ENCODE results near the gene TCF7L2.

TCF7L2 gene

DNA sequence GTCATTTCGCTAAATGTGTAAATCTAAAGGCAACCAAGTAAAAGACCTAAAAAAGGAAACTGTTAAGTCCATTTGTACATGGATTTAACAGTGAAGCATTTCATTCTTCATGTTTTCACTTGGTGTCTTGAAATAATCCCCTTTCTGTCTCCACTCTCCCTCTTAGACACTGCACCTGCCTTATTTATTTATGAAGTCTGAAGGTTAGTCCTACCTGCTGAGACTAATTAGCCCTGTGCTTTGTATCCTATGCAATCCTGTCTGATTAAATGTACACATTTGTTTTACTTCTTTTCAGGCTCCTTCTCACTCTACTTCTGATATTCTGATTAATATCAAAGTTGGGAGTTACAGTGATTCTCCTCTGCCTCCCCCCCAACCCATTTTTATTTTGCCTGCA, 1.9 kb upstream of the TCF7L2 start:
- no peak for DNase-seq

DNA sequence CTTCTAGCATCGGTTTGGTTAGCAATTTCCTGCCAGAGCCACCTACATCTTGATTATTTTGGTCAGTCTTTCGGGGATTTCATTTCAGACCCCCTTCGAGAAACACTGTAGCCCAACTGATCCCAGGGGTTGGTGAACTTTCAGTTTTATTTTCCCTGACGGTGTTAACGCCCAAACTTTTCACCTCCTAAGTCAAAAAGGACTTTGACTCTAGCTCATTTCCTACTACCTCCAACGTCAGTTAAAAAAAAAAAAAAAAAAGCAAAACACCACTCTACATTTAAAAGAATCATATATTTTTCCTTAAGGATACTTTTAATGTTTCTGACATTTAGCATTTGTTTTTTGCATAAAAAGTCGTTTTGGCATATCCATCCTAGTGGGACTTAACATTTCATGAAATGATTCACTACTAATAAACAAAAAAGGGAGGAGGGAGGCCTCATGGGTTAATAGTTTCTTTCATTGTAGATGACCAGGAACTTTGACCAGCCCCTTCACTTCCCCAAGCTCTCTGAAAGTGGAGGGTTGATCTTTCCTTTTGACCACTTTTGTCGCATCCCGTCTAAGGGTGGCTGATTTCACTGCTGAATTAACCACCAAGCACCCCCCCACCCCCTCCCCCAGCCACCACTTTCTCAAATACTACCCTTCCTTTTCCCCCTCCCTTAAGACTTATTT, 764 bp upstream of the TCF7L2 start:
- DNase-seq: no peak

DNA sequence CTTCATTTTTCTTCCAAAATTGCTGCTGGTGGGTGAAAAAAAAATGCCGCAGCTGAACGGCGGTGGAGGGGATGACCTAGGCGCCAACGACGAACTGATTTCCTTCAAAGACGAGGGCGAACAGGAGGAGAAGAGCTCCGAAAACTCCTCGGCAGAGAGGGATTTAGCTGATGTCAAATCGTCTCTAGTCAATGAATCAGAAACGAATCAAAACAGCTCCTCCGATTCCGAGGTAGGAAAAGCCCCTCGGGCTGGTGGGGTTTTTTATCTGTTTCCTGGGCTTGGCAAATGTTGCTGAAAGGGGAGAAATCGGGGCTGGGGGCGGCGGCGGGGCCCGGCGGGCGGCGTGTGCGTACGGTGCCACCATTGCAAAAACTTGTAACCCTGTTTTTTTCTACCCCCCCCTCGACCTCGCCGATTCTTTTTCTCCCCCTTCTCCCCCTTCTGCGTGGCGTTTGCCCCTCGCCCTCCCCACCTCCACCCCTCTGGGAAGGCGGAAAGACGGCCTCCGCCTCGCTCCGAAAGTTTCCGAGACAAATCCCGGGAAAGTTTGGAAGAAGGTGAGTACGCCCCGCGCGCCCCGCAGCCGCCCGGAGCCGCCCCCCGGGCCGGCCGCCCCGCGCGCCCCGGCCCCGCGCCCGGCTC, 789 bp downstream of the TCF7L2 start:
- no peak for DNase-seq

DNA sequence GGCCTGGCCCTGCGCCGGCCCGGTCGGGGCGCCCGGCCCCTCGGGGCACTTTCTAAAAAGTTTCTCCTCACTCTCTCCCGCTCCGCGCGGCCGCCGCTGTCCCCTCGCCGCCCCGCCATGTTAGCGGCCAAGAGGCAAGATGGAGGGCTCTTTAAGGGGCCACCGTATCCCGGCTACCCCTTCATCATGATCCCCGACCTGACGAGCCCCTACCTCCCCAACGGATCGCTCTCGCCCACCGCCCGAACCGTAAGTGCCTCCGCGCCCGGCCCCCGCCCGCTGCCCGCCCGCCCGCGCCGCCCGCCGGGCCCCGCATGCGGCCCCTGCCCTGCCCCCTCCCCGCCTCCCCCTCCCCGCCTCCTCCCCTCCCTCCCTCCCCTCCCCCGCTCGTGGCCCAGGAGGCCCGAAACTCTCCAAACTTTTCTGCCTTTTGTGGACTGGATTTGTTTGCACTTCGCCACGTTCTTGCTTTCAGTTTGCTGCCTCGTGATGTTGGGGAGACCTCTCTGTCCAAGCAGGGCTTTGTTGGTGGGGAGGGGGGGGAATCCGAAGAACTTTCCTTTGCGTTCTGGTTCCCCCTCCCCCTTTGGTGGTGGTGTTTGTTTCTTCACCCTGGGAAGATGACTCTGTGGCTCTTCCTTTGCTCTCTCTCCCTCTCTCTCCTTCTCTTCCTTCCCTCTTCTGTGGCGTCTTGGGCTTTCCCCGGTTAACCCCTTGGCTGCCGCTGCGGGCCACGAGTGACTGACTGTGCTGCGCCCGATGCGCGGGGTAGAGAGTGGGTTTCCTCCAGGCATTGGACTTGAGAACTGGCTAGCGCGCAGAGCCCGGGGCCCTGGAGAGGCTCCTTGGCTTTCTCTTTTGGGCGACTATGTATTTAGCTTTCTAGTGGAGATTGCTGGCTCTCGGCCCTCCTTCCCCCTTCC, 1.6 kb downstream of the TCF7L2 start:
- no peak for DNase-seq

DNA sequence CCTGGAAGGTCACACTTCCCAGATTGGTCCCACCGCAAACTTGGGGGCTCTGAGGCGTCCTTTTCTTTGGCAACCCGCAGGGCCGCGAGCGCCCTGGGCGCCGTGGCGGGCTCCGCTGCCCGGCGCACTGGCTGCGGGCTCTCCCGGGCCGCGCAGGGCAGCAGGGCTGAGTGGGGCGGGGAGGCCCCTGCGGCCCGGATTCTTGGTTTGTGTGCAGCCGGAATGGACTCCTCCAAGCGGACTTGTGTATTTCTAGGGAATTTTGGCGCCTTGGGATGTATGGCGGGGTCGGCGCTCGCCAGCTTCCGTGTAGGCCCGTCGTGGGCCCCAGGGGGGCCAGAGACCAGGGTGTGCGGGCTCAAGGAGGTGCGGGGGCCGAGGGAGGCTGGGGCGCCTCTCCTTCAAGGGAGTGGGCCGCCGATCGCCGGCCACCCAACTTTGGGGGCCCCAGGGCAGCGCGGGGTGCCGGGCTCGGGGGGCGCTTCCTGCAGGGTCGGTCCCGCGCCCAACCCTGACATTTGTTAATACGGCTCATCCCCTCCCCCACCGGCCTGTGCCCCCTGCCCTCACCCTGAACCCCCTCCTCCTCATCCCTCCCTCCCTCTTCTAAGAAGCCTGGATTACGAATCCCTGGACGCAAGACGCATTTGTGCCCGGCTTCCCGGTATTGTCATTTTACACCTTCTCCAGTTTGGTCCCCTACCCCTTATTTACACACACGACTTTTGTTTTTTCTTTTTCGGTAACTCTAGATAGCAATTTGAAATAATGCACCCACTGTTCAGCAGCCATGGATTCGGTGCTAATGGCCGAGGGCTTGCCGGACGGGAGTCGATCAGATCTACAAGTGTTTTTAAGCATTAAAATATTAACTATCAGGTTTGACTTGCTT, 2.5 kb downstream of the TCF7L2 start:
- DNase-seq: no peak

DNA sequence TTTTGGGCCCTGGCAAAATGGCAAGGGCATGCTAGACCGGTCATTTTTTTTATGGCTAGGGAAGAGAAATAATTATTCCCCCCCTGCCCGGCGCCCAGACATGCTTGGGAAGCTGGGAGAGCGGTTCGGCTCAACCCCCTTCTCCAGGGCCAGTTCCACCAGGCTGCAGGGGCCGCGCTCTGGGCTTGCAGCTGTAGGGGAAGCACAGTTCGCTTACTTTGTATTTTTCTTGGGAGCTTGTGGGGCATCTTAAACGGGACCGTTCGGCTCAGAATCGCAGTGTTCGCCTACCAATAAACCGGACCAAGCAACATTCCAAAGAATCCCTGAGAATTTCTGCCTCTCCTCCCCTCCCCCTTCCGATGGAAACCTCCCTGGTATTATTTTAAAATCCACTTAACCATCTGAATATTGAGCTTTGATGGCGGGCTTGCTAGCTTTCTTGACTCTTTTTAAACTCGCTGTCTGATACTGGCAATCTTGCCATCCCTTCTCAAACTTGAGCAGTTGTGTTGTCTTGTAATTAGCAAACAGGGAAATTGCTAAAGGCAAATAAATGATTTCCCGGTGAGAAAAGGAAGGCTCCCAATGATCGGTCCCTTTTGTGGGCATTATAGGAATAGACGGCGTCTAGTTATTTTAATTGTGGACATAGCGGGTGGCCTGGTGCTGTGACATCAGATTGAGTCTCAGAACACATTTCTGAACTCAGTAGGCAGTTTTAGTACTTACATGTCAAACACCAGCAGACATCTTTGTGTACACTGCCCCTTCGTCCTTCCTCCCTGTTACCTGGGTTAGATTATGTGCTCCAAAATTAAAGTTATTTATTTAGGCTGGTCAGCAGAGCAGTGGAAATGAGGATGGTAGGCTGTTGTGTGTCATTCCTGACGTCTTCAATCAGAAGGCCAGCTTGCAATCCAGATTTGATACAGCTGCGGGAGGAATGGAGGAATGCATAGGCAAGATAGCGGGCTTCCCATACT, 3.4 kb downstream of the TCF7L2 start:
- DNase-seq: no peak

DNA sequence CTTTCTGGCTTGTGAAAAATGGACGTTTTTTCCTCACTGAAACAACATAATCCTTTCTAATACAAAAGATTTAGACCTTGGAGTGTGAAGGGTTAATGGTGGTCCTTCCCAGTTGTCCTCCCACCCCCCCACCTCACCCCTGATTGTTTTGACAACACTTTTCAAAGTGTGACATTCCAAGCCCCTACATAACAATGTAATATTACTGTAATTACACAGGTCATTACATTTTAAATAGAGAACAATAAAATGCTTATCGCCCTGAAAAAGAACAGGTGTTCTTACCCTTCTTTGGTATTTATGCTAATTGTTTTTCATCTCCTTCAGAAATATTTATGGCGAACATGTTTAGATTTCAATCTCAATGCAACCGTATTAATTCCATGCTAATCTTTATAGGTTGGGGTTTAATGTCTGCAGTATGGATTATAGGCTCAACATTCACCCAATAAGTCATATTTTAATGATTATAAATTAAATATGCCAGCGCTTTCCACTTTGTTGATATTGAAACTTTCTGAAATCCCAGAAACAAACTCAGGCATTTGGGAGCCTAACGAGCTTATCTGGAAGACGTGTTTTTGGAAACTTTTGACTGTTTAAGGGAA, 5.0 kb downstream of the TCF7L2 start:
- no peak for DNase-seq

DNA sequence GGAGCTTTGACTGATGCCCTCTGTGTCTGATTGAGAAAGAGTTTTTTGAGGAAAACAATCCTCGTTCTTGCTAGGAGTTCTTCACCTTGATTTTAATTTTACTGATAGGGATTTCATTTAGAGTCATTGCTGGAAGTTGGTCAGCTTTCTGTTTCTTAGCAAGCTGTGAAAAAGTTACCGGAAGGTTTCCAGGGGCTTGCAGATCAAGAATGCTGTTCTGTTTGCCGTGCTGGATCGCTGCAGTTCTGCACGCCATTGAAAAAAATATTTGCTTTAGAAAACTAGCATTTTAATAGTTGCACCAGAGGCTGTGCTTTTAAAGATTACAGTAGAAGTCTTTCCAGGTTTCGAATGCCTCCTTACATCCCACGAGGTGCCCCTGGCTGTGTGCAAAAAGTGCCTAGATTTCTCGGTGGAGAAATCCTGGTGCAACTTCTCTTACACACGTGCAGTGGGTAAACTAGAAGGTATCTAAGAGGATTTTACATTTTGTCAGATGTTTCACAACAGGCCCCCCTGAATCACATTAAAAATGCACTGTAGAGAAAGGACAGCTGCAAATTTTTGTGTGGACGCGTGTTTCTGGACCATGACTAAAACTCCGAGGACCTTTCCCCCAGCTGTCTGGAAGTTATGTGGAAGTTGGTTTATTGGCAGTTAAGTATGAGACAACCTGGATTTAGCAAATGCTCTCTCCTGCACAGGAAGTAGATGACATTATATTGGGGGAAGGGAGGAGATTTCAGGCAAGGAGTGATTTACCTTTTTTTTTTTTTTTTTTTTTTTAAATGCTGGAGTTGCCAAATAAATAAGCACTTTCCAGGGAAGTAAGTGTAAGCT, 5.8 kb downstream of the TCF7L2 start:
- DNase-seq: no peak

DNA sequence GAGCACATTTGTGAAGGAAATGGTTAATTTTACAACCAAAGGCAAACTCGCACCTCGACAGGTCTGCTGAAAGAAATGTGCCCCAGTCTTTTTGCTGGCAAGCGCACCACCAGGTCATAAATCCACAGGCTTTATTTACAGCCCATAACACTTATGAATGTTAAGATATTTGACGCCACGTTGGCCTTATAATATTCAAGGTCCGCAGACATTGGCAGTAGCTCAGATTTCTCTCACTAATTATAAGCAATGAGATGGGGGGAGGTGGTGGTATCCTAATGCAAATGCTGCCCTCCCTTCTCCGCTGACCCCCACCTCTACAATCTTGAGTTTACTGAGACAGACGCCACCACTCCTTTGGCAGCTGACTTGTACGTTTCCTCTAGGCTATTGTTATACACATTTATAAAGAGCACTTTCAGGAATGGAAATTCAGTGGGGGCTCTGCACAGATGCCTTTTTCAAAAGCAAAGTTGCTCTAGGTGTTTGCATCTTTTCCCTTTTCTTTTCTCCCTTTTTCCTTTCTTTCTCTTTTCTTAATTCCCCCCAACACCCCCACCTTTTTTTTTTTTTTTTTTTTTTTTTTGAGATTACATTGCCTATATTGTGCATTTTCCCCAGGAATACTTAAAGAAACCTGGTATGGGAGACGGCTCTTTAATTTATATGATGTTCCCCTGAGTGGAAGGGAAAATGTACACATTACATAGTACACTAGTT, 6.7 kb downstream of the TCF7L2 start:
- DNase-seq: no peak

DNA sequence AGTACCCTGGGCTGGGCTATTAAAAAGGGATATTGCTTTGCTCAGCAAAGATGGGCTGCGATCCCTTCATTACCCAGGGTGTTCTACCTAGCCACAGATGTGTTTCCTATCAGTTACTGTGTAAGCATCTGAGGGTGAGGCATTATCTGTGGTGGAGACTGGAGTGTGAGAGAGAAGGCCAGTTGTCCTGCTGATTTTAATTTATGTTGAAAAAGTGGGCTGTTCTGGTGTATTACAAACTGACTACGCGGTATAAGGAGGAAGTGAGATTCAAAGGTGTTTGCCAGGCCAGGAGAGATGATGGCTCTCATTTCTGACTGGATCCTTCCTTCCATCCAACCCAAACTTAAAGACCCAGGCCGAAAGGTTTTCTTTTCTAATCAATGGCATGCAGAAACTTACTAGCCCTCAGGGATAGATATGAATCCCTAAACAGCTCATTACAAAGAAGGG, 7.6 kb downstream of the TCF7L2 start:
- DNase-seq: no peak

DNA sequence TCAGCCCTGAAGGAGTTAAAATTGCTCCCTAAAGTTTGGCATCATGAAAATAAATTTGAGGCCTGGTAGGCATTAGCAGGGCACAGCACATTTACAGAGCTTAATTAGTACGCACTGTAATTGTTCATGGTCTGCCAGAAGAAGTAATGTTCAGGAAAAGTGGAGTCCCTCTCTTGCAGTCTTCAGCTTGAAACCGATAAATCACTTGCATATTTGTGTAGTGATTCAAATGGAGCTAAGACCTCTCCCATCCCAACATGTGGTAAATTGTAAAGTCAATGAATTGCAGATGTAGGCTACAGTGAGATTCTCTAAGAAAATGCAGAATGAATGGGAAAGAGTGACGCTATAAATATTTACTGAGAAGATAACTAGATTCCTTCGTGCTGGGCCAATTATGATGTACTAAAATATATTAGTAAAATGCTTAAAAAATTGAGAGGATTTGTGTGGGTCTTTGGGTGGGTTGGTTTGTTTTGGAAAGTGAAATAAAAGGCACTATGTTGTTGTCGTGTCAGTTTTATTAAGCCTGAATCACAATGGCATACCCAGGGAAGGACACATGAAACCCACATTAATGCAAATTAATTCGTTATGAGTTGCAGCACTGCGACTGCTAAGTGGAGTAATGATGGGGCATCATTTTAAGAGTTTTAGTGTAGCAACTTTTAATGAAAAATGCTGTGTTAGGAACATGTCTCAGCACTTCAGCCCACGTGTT, 8.4 kb downstream of the TCF7L2 start:
- no peak for DNase-seq

DNA sequence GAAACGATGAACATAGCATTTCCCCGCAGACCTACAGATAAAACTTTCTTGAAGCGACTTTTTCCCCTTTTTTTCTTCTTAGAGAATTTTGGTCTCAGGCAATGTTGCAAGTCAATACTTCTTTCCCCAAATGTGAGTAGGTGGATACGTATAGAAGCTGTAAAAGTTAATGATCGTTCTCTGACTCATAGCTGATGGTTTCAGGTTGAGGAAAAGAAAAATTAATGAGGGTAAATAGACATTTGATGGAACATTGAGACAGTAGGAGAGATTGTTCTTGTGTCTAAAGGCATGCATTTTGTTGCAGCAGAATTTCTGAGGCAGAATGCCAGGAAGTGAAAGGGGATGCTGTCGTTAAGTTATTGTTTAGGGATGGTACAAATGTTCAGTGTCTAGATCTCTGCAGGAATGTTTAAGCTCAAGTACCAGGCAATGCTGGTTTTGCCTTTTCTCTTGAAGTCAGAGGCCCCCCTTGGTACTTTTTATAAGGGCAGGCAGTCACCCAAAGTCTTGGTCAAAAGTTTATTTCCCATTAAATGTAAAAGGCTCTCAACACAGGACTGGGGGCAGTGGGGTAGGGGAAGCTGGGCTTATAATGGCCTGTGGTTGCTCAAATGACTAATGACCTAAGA, 9.3 kb downstream of the TCF7L2 start:
- no peak for DNase-seq

DNA sequence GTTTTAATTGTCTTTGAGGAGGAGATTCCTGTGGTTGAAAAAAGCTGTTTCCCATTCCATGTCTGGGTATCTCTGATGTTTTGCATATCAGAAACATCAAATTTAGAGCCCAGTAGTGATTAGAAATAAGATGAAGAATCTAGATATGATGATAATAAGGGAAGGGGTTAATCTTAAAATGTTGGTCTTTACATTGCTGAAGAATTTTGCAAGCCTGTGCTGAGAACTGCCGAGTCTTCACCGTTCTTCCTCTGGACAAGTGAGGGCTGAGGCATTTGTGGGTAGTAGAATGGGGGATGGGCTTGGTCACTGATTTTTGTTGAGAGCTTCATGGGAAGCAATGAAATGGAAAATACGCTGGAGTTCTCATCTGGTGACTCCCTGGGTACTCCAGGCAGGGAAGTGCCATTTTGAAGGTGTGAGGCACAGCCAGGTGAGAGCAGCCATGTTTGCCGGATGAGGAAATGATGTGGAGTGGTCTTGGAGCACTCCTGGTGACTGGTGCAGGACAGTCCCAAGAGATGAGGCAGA, 10.2 kb downstream of the TCF7L2 start:
- no peak for DNase-seq

DNA sequence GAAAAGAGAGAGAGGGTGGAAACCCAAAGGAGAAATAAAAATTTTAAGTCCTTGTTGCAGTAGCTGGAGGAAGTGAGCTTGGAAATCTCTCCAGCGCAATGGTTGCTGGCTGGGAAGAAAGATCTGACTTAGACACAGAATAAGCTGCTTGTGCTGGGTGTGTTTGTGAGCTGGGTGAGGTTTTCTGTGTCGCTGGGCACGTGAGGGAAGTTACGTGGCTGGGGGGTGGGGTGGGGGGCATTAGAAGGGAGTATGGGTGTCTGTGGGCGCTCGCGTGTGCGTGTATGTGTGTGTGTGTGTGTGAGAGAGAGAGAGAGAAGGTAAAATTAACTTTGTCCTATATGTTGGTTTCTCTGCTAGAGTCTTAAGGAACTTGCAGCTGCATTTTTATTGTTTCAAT, 11.6 kb downstream of the TCF7L2 start:
- DNase-seq: no peak

DNA sequence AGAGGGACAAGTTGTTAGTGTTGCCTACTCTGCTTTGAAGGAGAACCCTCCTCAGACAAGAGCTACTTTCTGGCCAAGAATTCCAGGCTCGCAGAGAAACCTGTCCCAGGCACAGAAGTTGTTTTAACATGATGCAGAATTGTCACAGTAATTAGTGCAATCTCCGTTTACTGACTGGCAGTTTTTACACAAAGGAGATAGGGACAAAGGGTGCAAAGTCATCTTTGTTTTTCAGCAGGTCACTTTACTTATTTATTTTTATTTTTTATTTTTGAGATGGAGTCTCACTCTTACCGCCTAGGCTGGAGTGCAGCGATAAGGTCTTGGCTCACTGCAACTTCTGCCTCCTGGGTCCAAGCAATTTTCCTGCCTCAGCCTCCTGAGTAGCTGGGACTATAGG, 12.3 kb downstream of the TCF7L2 start:
- no peak for DNase-seq

DNA sequence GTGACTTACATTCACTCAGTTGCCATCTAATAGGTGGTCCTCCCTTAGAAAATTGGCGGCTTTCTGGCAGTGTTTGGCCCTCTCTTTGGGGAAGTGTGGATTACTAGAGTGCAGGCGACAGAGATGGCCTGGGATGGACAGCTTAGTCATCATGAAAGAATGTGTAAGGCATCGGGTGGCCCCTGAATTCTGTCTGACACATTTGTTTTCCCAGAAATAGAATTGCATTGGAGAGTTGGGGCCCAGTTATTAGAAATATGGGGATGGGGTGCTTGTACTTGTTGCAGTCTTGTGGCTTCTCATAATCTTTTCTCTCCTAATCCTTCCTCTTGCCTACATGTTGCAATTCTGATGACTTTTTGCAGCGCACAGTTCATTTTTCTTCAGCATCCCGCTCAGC, 13.8 kb downstream of the TCF7L2 start:
- DNase-seq: no peak

DNA sequence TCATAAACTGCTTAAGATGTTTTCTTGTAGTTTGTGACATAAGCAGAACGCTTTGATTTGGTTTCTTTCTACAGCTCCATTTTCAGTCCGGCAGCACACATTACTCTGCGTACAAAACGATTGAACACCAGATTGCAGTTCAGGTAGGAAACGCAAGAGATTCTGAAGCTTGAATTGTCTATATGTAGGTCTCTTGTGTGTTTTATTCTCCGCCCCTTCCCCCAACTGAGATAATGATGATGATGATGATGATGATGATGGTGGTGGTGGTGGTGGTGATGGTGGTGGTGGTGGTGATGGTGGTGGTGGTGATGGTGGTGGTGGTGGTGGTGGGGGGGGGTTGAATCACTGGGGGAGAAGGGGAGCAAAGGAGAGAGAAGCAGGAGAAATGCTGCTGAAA, 14.4 kb downstream of the TCF7L2 start:
- no peak for DNase-seq
